Hindlimb muscle (tissue), 1 donor: Measurements from ENCODE around the gene FOXK1. TPM values are rescaled to one million over a fixed set of nuclear protein-coding genes. Genes with fewer than 3 reads are reported as not detected.
"Not testable (repeated sequence)": the region's sequence is repeated elsewhere in the genome, so short reads cannot be mapped to it uniquely, and the experiment has no call there.

Source experiments
- DNase-seq: peaks from one replicate; pipeline ENCODE4 v3.0.0-alpha.2; 2013
- polyA plus RNA-seq: library from polyadenylated mRNA; unstranded; fragments of 120-200 nt; gene quantifications from one replicate; pipeline ENCODE4 v1.2.1, GENCODE V29; 2013; ENCODE audit not compliant: insufficient read length

The FOXK1 gene
- polyA plus RNA-seq, 1 donor, result 25.6 TPM

DNA sequence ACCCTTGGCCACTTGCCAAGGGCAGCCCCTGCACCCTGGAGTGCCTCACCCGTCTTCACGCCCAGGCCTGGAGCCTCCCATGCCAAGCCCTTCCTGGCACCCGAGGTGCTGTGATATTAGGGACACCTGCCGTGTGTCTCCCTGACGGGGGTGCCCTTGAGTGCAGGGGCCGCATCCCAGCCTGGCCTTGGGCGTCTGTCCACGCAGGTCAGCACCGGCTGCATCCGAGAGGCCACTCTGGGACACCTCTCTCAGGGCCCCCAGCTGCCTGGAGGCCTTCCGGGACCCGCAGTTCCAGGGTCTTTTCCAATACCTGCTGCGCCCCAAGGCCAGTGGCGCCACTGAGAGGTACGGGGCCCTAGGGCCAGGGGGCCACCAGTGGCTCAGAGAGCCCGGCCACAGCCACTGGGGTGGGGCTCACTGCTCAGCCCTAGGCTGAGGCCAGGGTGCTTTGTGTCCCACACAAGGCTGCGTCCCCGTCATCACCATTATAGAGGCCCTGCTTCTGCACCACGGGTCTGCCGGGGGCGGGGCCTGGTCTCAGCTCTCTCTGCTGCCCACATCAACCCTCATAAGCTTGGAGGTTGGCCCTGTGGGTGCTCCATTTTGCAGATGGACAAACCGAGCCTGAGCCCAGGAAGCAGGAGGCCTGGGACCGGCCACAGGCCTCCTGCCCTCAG lies 106.0 kb downstream of the FOXK1 start:
- DNase-seq, result no peak

DNA sequence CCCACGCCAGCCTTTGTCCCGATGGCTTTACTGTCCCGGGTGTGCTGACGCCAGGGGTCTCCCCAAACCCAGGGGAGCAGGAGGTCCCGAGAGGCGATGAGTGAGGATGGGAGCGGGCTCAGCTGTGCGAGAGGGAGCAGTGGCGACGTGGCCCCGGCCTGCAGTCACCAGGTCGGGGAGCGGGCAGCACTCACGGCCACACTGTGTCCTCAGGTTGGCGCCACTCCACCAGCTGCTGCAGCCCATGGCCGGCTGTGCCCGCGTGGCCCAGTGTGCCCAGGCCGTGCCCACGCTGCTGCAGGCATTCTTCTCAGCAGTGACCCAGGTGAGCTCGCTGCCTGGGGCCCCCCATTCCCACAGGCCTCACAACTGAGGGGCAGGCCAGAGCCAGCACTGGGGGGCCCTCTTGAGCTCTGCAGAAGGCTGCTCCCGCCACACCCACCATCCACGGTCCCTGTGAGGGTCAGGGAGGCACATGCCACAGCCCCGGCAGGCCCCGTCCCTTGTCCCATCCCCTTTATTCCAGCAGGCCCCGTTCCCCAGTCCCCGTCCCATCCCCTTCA lies 106.6 kb downstream of the FOXK1 start:
- DNase-seq, result no peak

DNA sequence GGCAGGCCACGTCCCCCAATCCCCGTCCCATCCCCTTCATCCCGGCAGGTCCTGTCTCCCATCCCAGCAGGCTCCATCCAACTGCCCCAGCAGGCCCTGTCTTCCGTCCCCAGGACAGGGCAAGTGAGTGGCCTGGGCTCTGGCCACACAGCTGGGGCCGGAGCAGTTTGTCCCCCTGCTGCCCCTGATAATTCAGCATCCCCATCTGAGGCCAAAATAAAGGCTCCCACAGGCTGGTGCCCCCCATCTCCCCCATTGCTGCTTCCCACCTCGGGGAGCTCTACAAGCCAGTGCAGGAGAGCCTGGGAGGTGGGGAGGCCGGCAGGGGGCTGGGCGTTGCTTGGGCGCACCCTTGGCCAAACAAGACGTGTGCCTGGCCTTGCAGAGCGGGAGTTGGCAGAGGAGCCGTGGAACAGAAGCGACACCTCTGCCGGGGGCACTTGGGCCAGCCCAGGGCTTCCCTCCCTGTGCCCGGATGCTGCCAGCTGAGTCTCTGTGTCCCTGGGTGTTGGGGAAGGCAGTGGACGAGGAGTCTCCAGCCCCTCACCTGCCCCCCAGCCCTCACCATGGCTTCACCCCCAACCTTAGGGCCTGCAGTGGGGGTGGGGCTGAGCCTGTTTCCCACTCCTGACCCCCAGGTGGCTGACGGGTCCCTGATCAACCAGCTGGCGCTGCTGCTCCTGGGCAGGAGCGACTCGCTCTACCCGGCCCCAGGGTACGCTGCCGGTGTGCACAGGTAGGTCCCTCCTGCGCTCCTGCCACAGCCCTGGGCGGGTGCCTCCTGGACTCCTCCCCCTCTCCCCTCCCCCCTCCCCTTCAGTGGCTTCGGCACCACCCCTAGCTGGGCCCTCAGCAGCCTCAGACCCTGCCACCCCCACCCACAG lies 107.3 kb downstream of the FOXK1 start:
- DNase-seq, result no peak

DNA sequence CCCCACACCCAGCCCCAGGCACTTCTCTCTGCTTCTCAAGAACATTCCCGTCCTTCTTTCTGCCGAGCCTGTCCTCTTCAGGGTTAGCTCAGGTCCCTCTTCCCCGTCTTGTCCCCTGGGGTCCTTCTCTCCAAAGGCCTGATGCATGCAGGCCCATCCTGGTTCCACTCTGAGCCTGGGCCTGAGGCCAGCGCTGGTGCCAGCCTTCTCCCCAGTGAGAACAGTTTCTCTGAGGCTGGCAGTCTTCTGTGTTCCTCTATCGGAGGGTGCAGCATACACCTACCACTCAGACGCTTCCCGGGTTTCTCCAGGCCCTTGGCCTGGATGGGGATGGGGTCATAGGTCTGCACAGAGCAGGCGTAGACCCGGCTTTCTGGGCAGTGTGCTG lies 108.0 kb downstream of the FOXK1 start:
- no peak for DNase-seq

DNA sequence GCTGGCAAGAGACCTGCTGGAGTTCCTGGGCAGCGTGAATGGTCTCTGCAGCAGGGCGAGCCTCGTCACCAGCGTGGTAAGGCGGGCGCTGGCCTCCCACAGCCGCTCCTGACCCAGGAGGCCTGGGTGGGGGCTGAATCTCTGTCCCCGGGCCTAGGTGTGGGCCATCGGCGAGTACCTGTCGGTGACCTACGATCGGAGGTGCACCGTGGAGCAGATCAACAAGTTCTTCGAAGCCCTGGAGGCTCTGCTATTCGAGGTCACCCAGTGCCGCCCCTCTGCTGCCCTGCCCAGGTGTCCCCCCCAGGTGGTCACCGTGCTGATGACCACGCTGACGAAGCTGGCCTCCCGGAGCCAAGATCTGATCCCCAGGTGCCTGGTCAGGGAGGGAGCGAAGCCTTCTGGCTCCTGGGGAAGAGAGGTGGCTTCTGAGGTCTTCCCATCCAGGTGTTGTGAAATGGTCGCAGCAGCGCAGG lies 108.5 kb downstream of the FOXK1 start:
- no peak for DNase-seq

DNA sequence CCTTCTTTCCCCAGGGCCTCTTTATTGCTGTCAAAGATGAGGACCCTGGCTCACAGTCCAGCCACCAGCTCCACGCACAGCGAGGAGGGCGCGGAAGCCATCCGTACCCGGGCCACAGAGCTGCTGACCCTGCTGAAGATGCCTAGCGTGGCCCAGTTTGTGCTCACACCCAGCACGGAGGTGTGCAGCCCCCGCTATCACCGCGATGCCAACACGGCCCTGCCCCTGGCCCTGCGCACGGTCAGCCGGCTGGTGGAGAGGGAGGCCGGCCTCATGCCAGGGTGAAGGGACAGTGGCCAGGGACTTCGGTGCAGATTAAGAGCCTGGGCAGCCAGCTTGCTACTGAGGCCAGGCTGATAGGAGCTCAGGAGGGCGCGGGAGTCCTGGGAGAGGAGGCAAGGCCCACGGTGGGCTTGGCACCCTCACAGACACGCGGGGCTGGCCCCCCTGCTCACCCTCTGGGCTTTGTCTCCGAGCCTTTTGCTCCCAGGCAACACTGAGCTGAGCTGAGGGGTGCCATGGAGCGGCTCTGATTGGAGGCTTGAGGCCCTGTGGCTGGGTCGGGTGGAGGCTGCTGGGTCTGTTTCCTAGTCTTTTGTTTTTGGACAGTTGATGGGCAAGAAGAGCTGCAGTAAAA lies 109.1 kb downstream of the FOXK1 start:
- DNase-seq, result no peak

- peak; percentile 81 for DNase-seq
Measured at GRCh38 chr7:4791738-4792536, 109.8 kb downstream of the FOXK1 start.

DNA sequence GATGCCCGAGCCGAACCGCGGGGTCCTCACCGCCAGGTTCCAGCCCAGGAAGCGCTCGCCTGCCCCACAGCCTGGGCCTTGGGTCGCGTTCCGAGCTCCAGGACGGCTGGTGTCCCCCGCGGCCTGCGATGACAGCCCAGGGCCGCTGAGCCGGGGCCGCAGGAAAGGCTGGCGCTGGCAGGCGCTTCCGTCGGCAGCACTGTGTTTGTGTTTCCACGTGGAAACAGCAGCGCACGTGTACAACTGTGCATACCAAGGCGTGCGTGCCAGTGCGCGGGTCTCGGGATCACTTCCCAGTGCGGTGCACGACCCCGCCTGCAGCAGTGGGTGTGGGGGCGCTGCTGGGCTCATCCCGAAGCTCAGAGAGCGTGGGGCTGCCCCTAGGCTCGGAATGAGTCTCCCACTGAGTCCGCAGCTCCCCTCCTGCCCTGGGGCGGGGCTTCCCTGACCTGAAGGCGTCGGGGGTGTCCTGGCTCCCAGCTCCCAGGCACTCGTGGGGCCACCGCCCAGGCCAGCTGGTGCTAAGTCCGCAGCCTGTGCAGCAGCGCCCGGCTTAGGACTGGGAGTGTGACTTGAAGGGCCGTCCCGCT lies 110.5 kb downstream of the FOXK1 start:
- no peak for DNase-seq

GRCh38 chr7:4793385-4793993 lies 111.4 kb downstream of the FOXK1 start:
- DNase-seq, result not testable (repeated sequence)

GRCh38 chr7:4794171-4794570 lies 112.1 kb downstream of the FOXK1 start:
- DNase-seq, result not testable (repeated sequence)

DNA sequence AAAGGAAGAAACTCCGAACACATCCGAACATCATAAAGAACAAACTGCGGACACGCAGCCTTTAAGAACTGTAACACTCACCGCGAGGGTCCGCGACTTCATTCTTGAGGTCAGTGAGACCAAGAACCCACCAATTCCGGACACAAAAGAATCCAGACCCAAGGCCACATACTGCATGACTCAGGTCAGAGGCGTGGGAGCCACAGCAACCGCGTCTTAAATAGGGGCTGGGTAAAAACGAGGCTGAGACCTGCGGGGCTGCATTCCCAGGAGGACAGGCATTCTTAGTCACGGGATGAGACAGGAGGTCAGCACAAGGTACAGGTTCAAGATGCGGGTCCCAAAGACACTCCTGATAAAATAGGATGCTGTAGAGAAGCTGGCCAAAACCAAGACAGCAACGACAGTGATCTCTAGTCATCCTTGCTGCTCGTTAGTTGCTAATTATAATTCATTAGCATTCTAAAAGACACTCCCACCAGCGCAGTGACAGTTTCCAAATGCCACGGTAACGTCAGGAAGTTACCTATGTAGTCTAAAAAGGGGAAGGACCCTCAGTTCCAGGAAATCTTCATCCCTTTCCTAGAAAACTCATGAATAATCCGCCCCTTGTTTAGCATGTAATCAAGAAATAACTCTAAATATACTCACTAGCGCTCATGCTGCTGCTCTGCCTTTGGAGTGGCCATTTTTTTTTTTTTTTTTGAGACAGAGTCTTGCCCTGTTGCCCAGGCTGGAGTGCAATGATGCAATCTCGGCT lies 112.7 kb downstream of the FOXK1 start:
- DNase-seq, result no peak

DNA sequence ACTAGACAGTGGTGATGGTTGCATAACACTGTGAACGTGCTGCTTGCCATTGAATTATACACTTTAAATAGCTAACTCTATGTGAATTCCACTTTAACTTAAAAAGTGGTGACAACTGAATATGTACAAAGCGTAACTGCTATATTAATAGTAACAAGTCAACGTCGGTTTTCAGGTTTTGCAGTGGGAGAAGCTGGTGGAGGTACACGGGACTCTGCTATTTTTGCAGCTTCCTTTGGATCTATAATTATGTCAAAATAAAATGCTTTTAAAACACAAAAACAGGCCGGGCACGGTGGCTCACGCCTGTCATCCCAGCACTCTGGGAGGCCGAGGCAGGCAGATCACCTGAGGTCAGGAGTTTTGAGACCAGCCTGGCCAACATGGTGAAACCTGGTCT lies 114.4 kb downstream of the FOXK1 start:
- no peak for DNase-seq

DNA sequence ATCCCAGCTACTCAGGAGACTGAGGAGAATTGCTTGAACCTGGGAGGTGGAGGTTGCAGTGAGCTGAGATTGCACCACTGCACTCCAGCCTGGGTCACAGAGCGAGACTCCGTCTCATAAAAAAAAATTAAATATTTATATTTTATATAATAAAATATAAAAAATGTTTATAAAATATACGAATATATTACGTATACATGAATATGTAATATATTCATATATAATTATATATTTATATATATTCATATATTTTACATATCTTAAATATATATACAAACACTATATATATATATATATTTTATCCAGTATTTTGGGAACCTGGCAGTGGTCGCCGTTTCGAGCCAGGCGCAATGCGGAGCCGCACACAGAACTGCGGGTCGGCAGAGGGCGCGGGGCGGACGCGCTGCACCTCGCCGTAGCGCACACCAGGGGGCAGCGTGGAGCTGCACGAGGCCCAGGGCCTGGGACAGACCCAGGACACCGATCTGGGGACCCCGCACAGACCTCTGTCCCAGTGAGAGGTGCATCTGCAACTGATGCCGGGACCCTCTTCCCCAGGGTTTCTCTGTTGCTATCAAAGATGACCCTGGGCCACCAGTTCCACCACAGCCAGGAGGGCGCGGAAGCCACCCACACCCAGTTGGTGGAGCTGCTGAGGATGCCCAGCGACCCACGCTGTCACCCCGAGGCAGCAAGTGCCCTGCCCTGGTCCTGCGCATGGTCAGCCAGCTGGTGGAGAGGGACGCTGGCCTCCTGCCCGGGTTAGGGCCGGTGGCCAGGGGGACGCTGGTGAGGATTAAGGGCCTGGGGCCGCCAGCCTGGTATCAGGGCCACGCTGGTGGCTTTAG lies 116.0 kb downstream of the FOXK1 start:
- DNase-seq, result peak; percentile 73

- no peak for DNase-seq
Measured at GRCh38 chr7:4798706-4799235, 116.7 kb downstream of the FOXK1 start.

DNA sequence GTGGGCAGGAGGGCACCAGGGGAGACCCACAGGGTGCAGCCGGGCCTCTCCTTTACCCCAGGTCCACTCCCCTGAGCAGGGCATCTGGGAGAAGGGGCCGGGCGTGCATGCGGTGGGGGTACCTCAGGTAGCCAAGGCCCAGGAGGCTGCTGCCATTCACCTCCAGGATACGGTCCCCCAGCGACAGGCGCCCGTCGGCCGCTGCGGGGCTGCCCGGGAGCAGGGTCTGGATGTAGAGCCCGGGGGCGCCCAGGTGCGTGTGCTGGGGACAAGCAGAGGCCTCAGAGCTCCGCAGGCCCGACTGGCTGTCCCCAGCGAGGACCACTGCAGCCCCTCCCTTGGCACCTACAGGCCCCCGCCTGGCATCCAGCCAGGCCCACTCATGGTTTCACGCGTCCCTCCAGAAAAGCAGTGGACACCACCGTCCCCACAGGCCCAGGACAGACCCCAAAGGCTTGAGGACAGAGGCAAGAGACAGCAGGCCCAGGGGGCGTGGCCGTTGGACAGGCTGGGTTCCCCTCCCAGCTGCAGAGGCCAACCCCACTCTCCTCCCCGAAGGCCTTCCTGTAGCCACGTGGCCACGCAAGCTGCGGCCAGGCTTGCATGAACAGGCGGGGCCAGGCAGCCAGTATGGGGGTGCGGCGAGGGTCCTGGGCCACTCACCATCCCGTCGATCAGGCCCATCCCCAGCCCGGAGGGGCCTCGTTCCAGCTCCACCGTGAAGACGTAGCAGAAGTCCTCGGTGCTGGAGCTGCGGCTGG lies 117.6 kb downstream of the FOXK1 start:
- DNase-seq, result peak; percentile 72

GRCh38 chr7:4800487-4800886 lies 118.4 kb downstream of the FOXK1 start:
- no peak for DNase-seq

GRCh38 chr7:4800926-4801838 lies 119.1 kb downstream of the FOXK1 start:
- DNase-seq, result no peak
